ENCODE measurements around the gene STN1. TPM values are rescaled to one million over a fixed set of nuclear protein-coding genes. Genes with fewer than 3 reads are reported as not detected.

The STN1 gene
- total RNA-seq, 1 donor from 2014 or later, result 33.0 TPM

DNA sequence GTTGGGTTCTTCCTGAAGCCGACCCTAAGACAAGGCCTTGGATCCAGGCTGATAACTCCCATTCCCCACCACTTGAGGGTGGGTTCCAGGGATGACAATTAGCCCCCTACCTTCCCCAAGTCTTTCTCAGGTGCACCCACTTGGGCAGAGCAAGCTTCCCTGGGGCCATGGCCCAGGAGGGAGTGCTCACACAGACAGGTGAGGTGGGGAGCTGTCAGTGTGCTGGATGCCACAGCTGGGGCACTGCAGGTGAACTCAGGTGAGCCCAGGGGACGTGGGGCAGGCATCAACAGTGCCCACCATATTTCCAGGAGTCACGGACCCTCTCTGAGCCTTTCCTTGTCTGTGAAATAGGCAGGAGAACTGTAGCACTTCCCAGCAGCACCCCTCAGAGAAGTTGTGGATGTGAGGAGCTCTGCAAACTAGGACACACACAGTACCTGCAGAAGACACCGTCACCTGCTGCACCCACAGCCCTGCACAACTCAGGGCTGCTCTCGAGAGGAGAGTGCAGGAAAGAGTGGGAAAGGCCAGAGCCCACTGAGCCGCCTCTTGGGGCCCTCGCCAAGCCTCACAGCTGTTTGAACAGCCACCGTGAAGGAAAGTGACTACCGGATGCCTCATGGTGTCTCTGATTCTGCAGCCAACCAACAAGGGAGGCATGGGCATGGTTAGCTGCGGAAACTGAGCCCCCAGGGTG, 80.5 kb downstream of the STN1 start:
- no peak overlapping the region for H3K4me3 Mint-ChIP-seq
- H3K9me3 Mint-ChIP-seq, result no peaks in the 10 kb centered on the region
- TF ChIP-seq, protein P1, sequence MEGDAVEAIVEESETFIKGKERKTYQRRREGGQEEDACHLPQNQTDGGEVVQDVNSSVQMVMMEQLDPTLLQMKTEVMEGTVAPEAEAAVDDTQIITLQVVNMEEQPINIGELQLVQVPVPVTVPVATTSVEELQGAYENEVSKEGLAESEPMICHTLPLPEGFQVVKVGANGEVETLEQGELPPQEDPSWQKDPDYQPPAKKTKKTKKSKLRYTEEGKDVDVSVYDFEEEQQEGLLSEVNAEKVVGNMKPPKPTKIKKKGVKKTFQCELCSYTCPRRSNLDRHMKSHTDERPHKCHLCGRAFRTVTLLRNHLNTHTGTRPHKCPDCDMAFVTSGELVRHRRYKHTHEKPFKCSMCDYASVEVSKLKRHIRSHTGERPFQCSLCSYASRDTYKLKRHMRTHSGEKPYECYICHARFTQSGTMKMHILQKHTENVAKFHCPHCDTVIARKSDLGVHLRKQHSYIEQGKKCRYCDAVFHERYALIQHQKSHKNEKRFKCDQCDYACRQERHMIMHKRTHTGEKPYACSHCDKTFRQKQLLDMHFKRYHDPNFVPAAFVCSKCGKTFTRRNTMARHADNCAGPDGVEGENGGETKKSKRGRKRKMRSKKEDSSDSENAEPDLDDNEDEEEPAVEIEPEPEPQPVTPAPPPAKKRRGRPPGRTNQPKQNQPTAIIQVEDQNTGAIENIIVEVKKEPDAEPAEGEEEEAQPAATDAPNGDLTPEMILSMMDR (conservative IDR thresholded peaks at IDR 0.05), result no peak
- H3K27me3 Mint-ChIP-seq, result peaks cover 4% of the 10 kb centered on the region
- H3K27ac Mint-ChIP-seq, result no peak overlapping the region
- DNase-seq (ENCODE audit: extremely low spot score, unreplicated experiment), result no peak
- peaks cover 9% of the 10 kb centered on the region for H3K36me3 Mint-ChIP-seq
- peaks cover 49% of the 10 kb centered on the region for H3K4me1 Mint-ChIP-seq (ENCODE audit: unreplicated experiment)

DNA sequence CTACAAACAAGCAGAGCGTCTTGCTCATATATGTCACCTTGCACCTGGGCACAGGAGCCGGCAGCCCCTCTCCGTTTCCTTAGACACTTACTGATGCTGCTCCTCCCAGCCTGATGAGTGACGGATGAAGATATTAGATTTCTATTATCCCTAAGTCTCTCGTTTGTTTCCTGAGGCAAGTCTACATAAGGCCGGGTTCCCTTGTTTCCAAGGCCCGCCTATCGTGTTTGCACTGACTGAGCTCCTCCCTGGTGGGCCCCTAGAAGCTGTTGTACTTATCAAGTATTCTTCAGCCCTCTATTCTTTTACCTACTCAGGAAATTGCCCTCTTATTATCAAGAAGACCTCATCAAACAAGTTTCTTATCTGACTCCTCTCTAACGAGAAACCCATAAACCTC, 81.1 kb downstream of the STN1 start:
- Mint-ChIP-seq H3K4me3 (peak overlapping the region; percentile 1), H3K36me3 (peaks cover 9% of the 10 kb centered on the region), H3K9me3 (no peaks in the 10 kb centered on the region), H3K4me1 (ENCODE audit: unreplicated experiment) (peaks cover 47% of the 10 kb centered on the region), H3K27ac (peak overlapping the region; percentile 57), H3K27me3 (peaks cover 4% of the 10 kb centered on the region)
- no peak for DNase-seq (ENCODE audit: extremely low spot score, unreplicated experiment)
- TF ChIP-seq, protein P1 (conservative IDR thresholded peaks at IDR 0.05), result no peak

DNA sequence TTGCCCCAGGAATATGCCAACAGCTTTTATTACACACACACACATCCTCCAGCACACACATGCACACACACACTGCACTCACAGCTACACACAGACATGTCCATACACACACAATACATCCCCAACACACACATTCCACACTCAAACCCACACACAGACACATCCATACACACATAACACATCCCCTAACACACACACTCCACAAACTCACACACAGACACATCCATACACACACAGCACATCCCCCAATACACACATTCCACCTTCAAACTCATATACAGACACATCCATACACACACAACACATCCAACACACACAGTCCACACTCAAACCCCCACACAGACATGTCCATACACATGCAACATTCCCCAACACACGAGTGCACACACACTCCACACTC, 81.7 kb downstream of the STN1 start:
- H3K9me3 Mint-ChIP-seq, result no peaks in the 10 kb centered on the region
- peaks cover 47% of the 10 kb centered on the region for H3K4me1 Mint-ChIP-seq (ENCODE audit: unreplicated experiment)
- H3K36me3 Mint-ChIP-seq, result peaks cover 9% of the 10 kb centered on the region
- H3K4me3 Mint-ChIP-seq, result peak overlapping the region; percentile 1
- peaks cover 4% of the 10 kb centered on the region for H3K27me3 Mint-ChIP-seq
- TF ChIP-seq, protein P1 (conservative IDR thresholded peaks at IDR 0.05), result no peak
- no peak for DNase-seq (ENCODE audit: extremely low spot score, unreplicated experiment)
- H3K27ac Mint-ChIP-seq, result peak overlapping the region; percentile 57

DNA sequence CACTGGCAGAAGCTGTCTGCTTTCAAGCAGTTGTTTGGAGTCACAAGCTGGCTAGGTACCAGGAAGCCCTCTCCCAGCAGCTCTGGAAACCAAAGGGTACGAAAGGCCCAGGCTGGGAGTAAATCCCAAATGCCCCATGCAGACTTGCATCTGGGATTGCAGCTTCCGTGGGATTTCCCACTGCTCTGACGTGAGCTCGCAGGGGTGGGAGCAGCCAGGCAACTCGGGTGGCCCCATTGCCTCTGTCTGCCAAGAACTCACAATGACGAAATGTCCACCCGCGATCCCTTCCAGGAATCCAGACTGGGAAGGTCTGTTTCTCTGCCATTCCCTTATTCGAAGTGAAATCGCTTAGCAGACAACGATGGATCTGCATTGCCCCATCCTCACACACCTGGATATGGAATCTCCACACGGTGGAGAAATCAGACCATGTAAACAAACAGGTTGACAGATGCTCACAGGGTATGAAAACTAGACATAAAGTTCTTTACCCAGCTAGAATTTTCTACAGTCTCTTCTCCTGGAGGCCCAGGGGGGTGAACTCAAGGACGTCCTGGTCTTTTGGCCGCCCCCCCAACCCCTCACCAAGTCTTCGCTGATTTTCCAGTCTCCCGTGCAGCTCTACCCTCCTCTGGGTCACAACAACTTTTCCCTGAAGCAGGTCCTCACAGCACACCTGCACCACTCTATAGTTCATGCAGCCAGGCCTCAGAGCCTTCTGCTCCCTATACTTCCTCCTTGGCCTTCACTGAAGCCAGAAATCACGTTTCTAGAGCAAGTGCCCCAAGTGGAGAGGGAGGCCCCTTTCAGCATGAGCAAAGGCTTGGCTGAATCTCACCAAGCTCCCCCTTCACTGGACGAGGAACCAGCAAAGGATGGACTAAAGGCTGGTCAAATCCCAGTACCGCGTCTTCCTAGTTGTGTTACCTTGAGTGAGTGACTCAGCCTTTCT, 82.6 kb downstream of the STN1 start:
- Mint-ChIP-seq H3K4me1 (ENCODE audit: unreplicated experiment) (peaks cover 43% of the 10 kb centered on the region), H3K36me3 (peaks cover 9% of the 10 kb centered on the region), H3K27ac (no peak overlapping the region), H3K27me3 (peaks cover 4% of the 10 kb centered on the region), H3K4me3 (peak overlapping the region; percentile 45), H3K9me3 (no peaks in the 10 kb centered on the region)
- TF ChIP-seq, protein P1 (conservative IDR thresholded peaks at IDR 0.05), result no peak
- no peak for DNase-seq (ENCODE audit: extremely low spot score, unreplicated experiment)

DNA sequence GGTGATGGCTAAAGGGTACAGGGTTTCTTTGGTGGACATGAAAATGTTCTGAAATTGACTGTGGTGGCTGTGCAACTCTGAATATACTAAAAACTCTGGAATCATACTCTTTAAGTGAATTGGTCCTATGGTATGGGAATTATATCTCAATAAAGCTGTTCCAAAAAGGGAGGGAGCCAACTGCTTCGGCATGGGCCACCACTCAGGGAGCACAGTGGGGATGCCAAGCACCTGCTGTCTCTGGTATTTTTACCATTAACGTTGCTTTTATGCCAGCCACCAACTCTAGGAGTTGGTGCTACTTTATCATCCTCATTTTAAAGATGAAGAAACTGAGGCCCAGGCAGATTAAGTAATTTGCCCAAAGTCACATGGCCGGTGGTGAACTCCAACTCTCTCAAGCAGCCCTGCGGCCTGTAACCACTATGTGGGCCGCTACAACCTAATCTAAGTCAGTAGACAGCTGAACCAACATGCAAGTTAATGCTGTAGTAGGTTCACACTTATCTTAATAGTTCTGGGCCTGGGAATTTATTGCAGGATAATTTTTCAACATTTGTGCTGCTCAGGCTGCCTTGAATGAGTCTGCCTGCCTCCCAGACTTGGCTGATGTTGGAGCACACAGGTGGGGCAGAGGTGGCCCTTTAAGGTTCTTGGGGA, 83.4 kb downstream of the STN1 start:
- Mint-ChIP-seq H3K9me3 (no peaks in the 10 kb centered on the region), H3K27ac (no peak overlapping the region), H3K4me3 (no peak overlapping the region), H3K36me3 (peaks cover 9% of the 10 kb centered on the region), H3K27me3 (peaks cover 4% of the 10 kb centered on the region), H3K4me1 (ENCODE audit: unreplicated experiment) (peaks cover 43% of the 10 kb centered on the region)
- DNase-seq (ENCODE audit: extremely low spot score, unreplicated experiment), result no peak
- TF ChIP-seq, protein P1 (conservative IDR thresholded peaks at IDR 0.05), result no peak
